ENCODE measurements around the gene MBLAC2. TPM values are rescaled to one million over a fixed set of nuclear protein-coding genes. Genes with fewer than 3 reads are reported as not detected.
A peak's percentile ranks its signal among the peaks of the same experiment; 100 is the strongest.

The MBLAC2 gene
- total RNA-seq: 10 to 100 TPM in 2 of 5 donors, 1 to 10 TPM in 3; 6.0 to 13.0 (median 9.8) TPM
- 8.7 TPM for total RNA-seq (2013)
- total RNA-seq: 2.3 to 22.5 (median 9.2) reads per million in 29 experiments

- Mint-ChIP-seq H3K4me3 (peak within 1 kb of the TSS; percentile 94 to 98 (median 96)), H3K9me3 (peaks cover 0 to 8% (median 0%) of the 10 kb centered on the region in 3 donors), H3K4me1 (peaks cover 36 to 48% (median 43%) of the 10 kb centered on the region in 3 donors), H3K27me3 (no peaks in the 10 kb centered on the region), H3K27ac (peak within 1 kb of the TSS; percentile 95 to 96), H3K36me3 (peaks cover 21% of the 10 kb centered on the region)
- Histone ChIP-seq H3K4me1 (ENCODE audit: control insufficient read depth in 1 of 2, extremely low read depth in 1 of 2, insufficient read depth in 2 of 2, low read length in 2 of 2) (peaks cover 11 to 15% of the 10 kb centered on the region in 2 experiments), H3K4me3 (ENCODE audit: control insufficient read depth in 1 of 2, extremely low read depth in 1 of 2, low read length in 1 of 2) (peak within 1 kb of the TSS; percentile 88 to 96), H3K27ac (ENCODE audit: low read length) (peak within 1 kb of the TSS; percentile 57), H3K36me3 (ENCODE audit: control insufficient read depth in 2 of 2, extremely low read depth in 1 of 2, insufficient read depth in 1 of 2, low read length in 1 of 2) (no peaks in the 10 kb centered on the region), H3K27me3 (replicated peaks in 1 of 2; ENCODE audit: control insufficient read depth in 2 of 2, extremely low read depth in 1 of 2, insufficient read depth in 2 of 2, low read length in 1 of 2) (no peaks in the 10 kb centered on the region), H3K9me3 (no peaks in the 10 kb centered on the region)
- DNase-seq (peak; percentile 82 to 94 (median 90)), ATAC-seq (replicated peaks in 1 of 4) (peak; percentile 87 to 93 (median 89))
- CTCF ChIA-PET: interaction anchor here (0.7 to 1.6 kb wide), 8 partner anchors 47 to 1747 kb away, joined by 3 to 17 read pairs (median 3); partner anchors contain the start of genes CETN3 (in 1 of the 2) and LYSMD3 (in 1 of the 2)
- POLR2A ChIA-PET: interaction anchor here (0.6 to 2.1 kb wide), 8 partner anchors 23 to 908 kb away, joined by 3 to 7 read pairs (median 4); partner anchors contain the start of genes ARRDC3 (in 1 of the 2), CETN3 (in 1 of the 2) and LYSMD3 (in 1 of the 2)
- under 1% methylated on average over 72 of the region's 73 CpGs for WGBS (ENCODE audit: insufficient coverage)
These were observed at the start of gene MBLAC2, which contains the start of gene POLR3G for GRCh38 chr5:90474235-90475107. TSS of gene MBLAC2 (minus strand) at chr5:90474771. CDS start at chr5:90474292, 479 bp downstream. TSS of gene POLR3G (plus strand) at chr5:90474864. CDS start at chr5:90485568, 10,704 bp downstream.

- Histone ChIP-seq H3K27ac (ENCODE audit: low read length) (no peak overlapping the region), H3K9me3 (no peaks in the 10 kb centered on the region), H3K4me3 (ENCODE audit: control insufficient read depth in 1 of 2, extremely low read depth in 1 of 2, low read length in 1 of 2) (no peak overlapping the region), H3K27me3 (replicated peaks in 1 of 2; ENCODE audit: control insufficient read depth in 2 of 2, extremely low read depth in 1 of 2, insufficient read depth in 2 of 2, low read length in 1 of 2) (no peaks in the 10 kb centered on the region), H3K36me3 (ENCODE audit: control insufficient read depth in 2 of 2, extremely low read depth in 1 of 2, insufficient read depth in 1 of 2, low read length in 1 of 2) (peaks cover 0 to 27% of the 10 kb centered on the region in 2 donors), H3K4me1 (ENCODE audit: control insufficient read depth in 1 of 2, extremely low read depth in 1 of 2, insufficient read depth in 2 of 2, low read length in 2 of 2) (no peaks in the 10 kb centered on the region)
- DNase-seq (no peak), ATAC-seq (replicated peaks in 1 of 4) (no peak)
- ChIA-PET CTCF (interaction anchor here in 1 of 2 donors (0.5 to 1.1 kb wide), 2 partner anchors 64 to 81 kb away, joined by 3 read pairs; no protein-coding TSS in a partner anchor), POLR2A (interaction anchor here in 1 of 2 donors (1.0 kb wide), 1 partner anchor 46 kb away, joined by 5 read pairs; no protein-coding TSS in a partner anchor)
- no peak overlapping the region for H3K4me3 Mint-ChIP-seq
- 100% methylated on average over 3 of the region's 7 CpGs for WGBS (ENCODE audit: insufficient coverage)
- no peak overlapping the region for H3K27ac Mint-ChIP-seq
- H3K4me1 Mint-ChIP-seq: peaks cover 15 to 25% (median 19%) of the 10 kb centered on the region in 3 donors
- H3K36me3 Mint-ChIP-seq: peaks cover 42% of the 10 kb centered on the region
- no peaks in the 10 kb centered on the region for H3K27me3 Mint-ChIP-seq
- H3K9me3 Mint-ChIP-seq: no peaks in the 10 kb centered on the region
These were observed 44.5 kb upstream of the MBLAC2 start for GRCh38 chr5:90519081-90519480.

GRCh38 chr5:90518661-90519060 lies 44.1 kb upstream of the MBLAC2 start:
- H3K27ac Mint-ChIP-seq: peak overlapping the region in 1 of 2 donors; percentile 7
- CTCF ChIA-PET: interaction anchor here in 1 of 2 donors (0.5 to 1.1 kb wide), 2 partner anchors 63 to 81 kb away, joined by 3 read pairs; no protein-coding TSS in a partner anchor
- peaks cover 40% of the 10 kb centered on the region for H3K36me3 Mint-ChIP-seq

GRCh38 chr5:90514520-90514919 lies 39.9 kb upstream of the MBLAC2 start:
- CTCF ChIA-PET: no interaction called here
- WGBS (ENCODE audit: insufficient coverage): no CpG with 5 or more reads among the region's 3 CpGs
- no peak overlapping the region for H3K27ac Mint-ChIP-seq
- peaks cover 15% of the 10 kb centered on the region for H3K36me3 Mint-ChIP-seq
- H3K9me3 Mint-ChIP-seq: no peaks in the 10 kb centered on the region
- POLR2A ChIA-PET: no interaction called here
- Histone ChIP-seq H3K4me3 (ENCODE audit: control insufficient read depth in 1 of 2, extremely low read depth in 1 of 2, low read length in 1 of 2) (no peak overlapping the region), H3K27me3 (replicated peaks in 1 of 2; ENCODE audit: control insufficient read depth in 2 of 2, extremely low read depth in 1 of 2, insufficient read depth in 2 of 2, low read length in 1 of 2) (no peaks in the 10 kb centered on the region), H3K27ac (ENCODE audit: low read length) (no peak overlapping the region), H3K36me3 (ENCODE audit: control insufficient read depth in 2 of 2, extremely low read depth in 1 of 2, insufficient read depth in 1 of 2, low read length in 1 of 2) (peaks cover 0 to 6% of the 10 kb centered on the region in 2 donors), H3K9me3 (no peaks in the 10 kb centered on the region), H3K4me1 (ENCODE audit: control insufficient read depth in 1 of 2, extremely low read depth in 1 of 2, insufficient read depth in 2 of 2, low read length in 2 of 2) (no peaks in the 10 kb centered on the region)
- no peak for ATAC-seq (replicated peaks in 1 of 4)
- H3K4me3 Mint-ChIP-seq: no peak overlapping the region
- H3K4me1 Mint-ChIP-seq: peaks cover 0 to 11% (median 9%) of the 10 kb centered on the region in 3 donors
- H3K27me3 Mint-ChIP-seq: no peaks in the 10 kb centered on the region
- no peak for DNase-seq

More at GRCh38 chr5:90518661-90519060, 44.1 kb upstream of the MBLAC2 start:
- Histone ChIP-seq H3K4me3 (ENCODE audit: control insufficient read depth in 1 of 2, extremely low read depth in 1 of 2, low read length in 1 of 2) (no peak overlapping the region), H3K27ac (ENCODE audit: low read length) (no peak overlapping the region), H3K9me3 (no peaks in the 10 kb centered on the region), H3K36me3 (ENCODE audit: control insufficient read depth in 2 of 2, extremely low read depth in 1 of 2, insufficient read depth in 1 of 2, low read length in 1 of 2) (peaks cover 0 to 23% of the 10 kb centered on the region in 2 donors), H3K27me3 (replicated peaks in 1 of 2; ENCODE audit: control insufficient read depth in 2 of 2, extremely low read depth in 1 of 2, insufficient read depth in 2 of 2, low read length in 1 of 2) (no peaks in the 10 kb centered on the region), H3K4me1 (ENCODE audit: control insufficient read depth in 1 of 2, extremely low read depth in 1 of 2, insufficient read depth in 2 of 2, low read length in 2 of 2) (no peaks in the 10 kb centered on the region)
- H3K4me3 Mint-ChIP-seq: no peak overlapping the region
- peaks cover 15 to 21% (median 18%) of the 10 kb centered on the region in 3 donors for H3K4me1 Mint-ChIP-seq
- no peaks in the 10 kb centered on the region for H3K27me3 Mint-ChIP-seq
- no peak for DNase-seq
- no peaks in the 10 kb centered on the region for H3K9me3 Mint-ChIP-seq
- no peak for ATAC-seq (replicated peaks in 1 of 4)
- POLR2A ChIA-PET: interaction anchor here in 1 of 2 donors (0.7 to 1.0 kb wide), 2 partner anchors 46 to 844 kb away, joined by 4 to 5 read pairs; no protein-coding TSS in a partner anchor

GRCh38 chr5:90510438-90510837 lies 35.9 kb upstream of the MBLAC2 start:
- H3K9me3 Mint-ChIP-seq: no peaks in the 10 kb centered on the region
- 100% methylated on average over 1 of the region's 1 CpG for WGBS (ENCODE audit: insufficient coverage)
- no peaks in the 10 kb centered on the region for H3K27me3 ChIP-seq (replicated peaks in 1 of 2; ENCODE audit: control insufficient read depth in 2 of 2, extremely low read depth in 1 of 2, insufficient read depth in 2 of 2, low read length in 1 of 2)
- H3K9me3 ChIP-seq: no peaks in the 10 kb centered on the region
- ChIA-PET POLR2A (interaction anchor here in 1 of 2 donors (0.7 kb wide), 1 partner anchor 101 kb away, joined by 7 read pairs; the partner anchor contains the start of gene CETN3), CTCF (no interaction called here)
- H3K27me3 Mint-ChIP-seq: no peaks in the 10 kb centered on the region
- peaks cover 3 to 7% (median 7%) of the 10 kb centered on the region in 3 donors for H3K4me1 Mint-ChIP-seq
- H3K4me1 ChIP-seq (ENCODE audit: control insufficient read depth in 1 of 2, extremely low read depth in 1 of 2, insufficient read depth in 2 of 2, low read length in 2 of 2): no peaks in the 10 kb centered on the region
- H3K27ac Mint-ChIP-seq: no peak overlapping the region
- no peak overlapping the region for H3K27ac ChIP-seq (ENCODE audit: low read length)
- H3K36me3 Mint-ChIP-seq: peaks cover 4% of the 10 kb centered on the region
- DNase-seq (no peak), ATAC-seq (replicated peaks in 1 of 4) (no peak)
- H3K4me3 ChIP-seq (ENCODE audit: control insufficient read depth in 1 of 2, extremely low read depth in 1 of 2, low read length in 1 of 2): no peak overlapping the region
- H3K36me3 ChIP-seq (ENCODE audit: control insufficient read depth in 2 of 2, extremely low read depth in 1 of 2, insufficient read depth in 1 of 2, low read length in 1 of 2): no peaks in the 10 kb centered on the region
- H3K4me3 Mint-ChIP-seq: no peak overlapping the region

- Mint-ChIP-seq H3K9me3 (no peaks in the 10 kb centered on the region), H3K4me3 (no peak overlapping the region), H3K27me3 (no peaks in the 10 kb centered on the region), H3K27ac (no peak overlapping the region), H3K4me1 (peaks cover 3 to 7% (median 7%) of the 10 kb centered on the region in 3 donors), H3K36me3 (no peaks in the 10 kb centered on the region)
- no peaks in the 10 kb centered on the region for H3K36me3 ChIP-seq (ENCODE audit: control insufficient read depth in 2 of 2, extremely low read depth in 1 of 2, insufficient read depth in 1 of 2, low read length in 1 of 2)
- no peak for DNase-seq
- ChIA-PET POLR2A (no interaction called here), CTCF (no interaction called here)
- no peaks in the 10 kb centered on the region for H3K9me3 ChIP-seq
- H3K27me3 ChIP-seq (replicated peaks in 1 of 2; ENCODE audit: control insufficient read depth in 2 of 2, extremely low read depth in 1 of 2, insufficient read depth in 2 of 2, low read length in 1 of 2): no peaks in the 10 kb centered on the region
- no peaks in the 10 kb centered on the region for H3K4me1 ChIP-seq (ENCODE audit: control insufficient read depth in 1 of 2, extremely low read depth in 1 of 2, insufficient read depth in 2 of 2, low read length in 2 of 2)
- no peak overlapping the region for H3K4me3 ChIP-seq (ENCODE audit: control insufficient read depth in 1 of 2, extremely low read depth in 1 of 2, low read length in 1 of 2)
- H3K27ac ChIP-seq (ENCODE audit: low read length): no peak overlapping the region
- ATAC-seq (replicated peaks in 1 of 4): no peak
These were observed 31.6 kb upstream of the MBLAC2 start for GRCh38 chr5:90506221-90506620.

Measured in T-cell (primary cell).